Keratinocyte (primary cell): ENCODE measurements around the gene CAPZA1. TPM values are rescaled to one million over a fixed set of nuclear protein-coding genes. Genes with fewer than 3 reads are reported as not detected.

Experiments used
- DNase-seq: peaks from one replicate; pipeline ENCODE4 v3.0.0-alpha.2; 2011; ENCODE audit warnings: low read depth, missing footprints, low spot score
- FAIRE-seq: peaks from 2 replicates; lab custom pipeline; 2011; peaks lifted over from hg19 to GRCh38; lab: Jason Lieb, UNC
- H2AFZ ChIP-seq: 2 replicates; pipeline ENCODE4 v1.6.0; 2012; ENCODE audit warnings: low read length, control low read depth, inconsistent platforms; ENCODE audit not compliant: control insufficient read depth
- H3K27ac ChIP-seq: 2 replicates; pipeline ENCODE4 v1.5.1; 2011; ENCODE audit warnings: low read length; ENCODE audit not compliant: control insufficient read depth, insufficient read depth
- H3K27me3 ChIP-seq: 3 replicates; pipeline ENCODE4 v1.6.0; 2011; ENCODE audit warnings: low read length; ENCODE audit not compliant: control insufficient read depth, insufficient read depth; ENCODE audit errors: extremely low read depth
- H3K36me3 ChIP-seq, 2 experiments: 2 replicates in 1 of 2; 3 replicates in 1 of 2; pipeline ENCODE4 v1.5.1; 2011; ENCODE audit warnings: low read length in 2 of 2, mild to moderate bottlenecking in 1 of 2; ENCODE audit not compliant: control insufficient read depth in 2 of 2, insufficient read depth in 2 of 2; ENCODE audit errors: extremely low read depth in 1 of 2
- H3K4me1 ChIP-seq: 3 replicates; pipeline ENCODE4 v1.5.1; 2011; ENCODE audit warnings: low read length; ENCODE audit not compliant: control insufficient read depth, insufficient read depth; ENCODE audit errors: extremely low read depth
- H3K4me2 ChIP-seq: 3 replicates; pipeline ENCODE4 v1.6.0; 2011; ENCODE audit warnings: low read depth, low read length; ENCODE audit not compliant: control insufficient read depth, insufficient read depth; ENCODE audit errors: extremely low read depth
- H3K4me3 ChIP-seq, 3 experiments: fragments of 200-600 bp in 1 of 3; sonication (generic) in 1 of 3; 2 replicates in 2 of 3; 3 replicates in 1 of 3; pipeline ENCODE4 v1.5.1; 2011 to 2016; ENCODE audit warnings: low read length in 3 of 3, mild to moderate bottlenecking in 3 of 3, control low read depth in 2 of 3, inconsistent platforms in 1 of 3, low read depth in 1 of 3, mixed read lengths in 1 of 3, mixed run types in 1 of 3, moderate library complexity in 1 of 3; ENCODE audit not compliant: control insufficient read depth in 2 of 3, insufficient read depth in 2 of 3; ENCODE audit errors: extremely low read depth in 1 of 3
- H3K79me2 ChIP-seq: 2 replicates; pipeline ENCODE4 v1.6.0; 2012; ENCODE audit warnings: low read length; ENCODE audit not compliant: control insufficient read depth, insufficient read depth
- H3K9ac ChIP-seq: 3 replicates; pipeline ENCODE4 v1.6.0; 2011; ENCODE audit warnings: low read length; ENCODE audit not compliant: control insufficient read depth, insufficient read depth; ENCODE audit errors: extremely low read depth
- H3K9me1 ChIP-seq: 3 replicates; pipeline ENCODE4 v1.6.0; 2011; ENCODE audit warnings: low read length; ENCODE audit not compliant: control insufficient read depth, insufficient read depth; ENCODE audit errors: extremely low read depth
- H3K9me3 ChIP-seq: 2 replicates; pipeline ENCODE4 v1.5.1; 2012; ENCODE audit warnings: low read depth, low read length; ENCODE audit not compliant: control insufficient read depth
- H4K20me1 ChIP-seq: 3 replicates; pipeline ENCODE4 v1.6.0; 2011; ENCODE audit warnings: low read length; ENCODE audit not compliant: control insufficient read depth, insufficient read depth; ENCODE audit errors: extremely low read depth
- EZH2 ChIP-seq: IDR thresholded peaks from one replicate; pipeline ENCODE4 v1.6.1; 2012; ENCODE audit warnings: inconsistent platforms, mild to moderate bottlenecking, low read length, moderate library complexity
- dilution Hi-C: fragments of 300-500 bp; cut with MboI; formaldehyde crosslinking; loops from one replicate; pipeline ENCODE4 v1.7.0; 2020; ENCODE audit warnings: low sequenced_read_pairs; ENCODE audit not compliant: extremely low pct_ligation_motif_present
- polyA plus RNA-seq, 5 experiments: library from polyadenylated mRNA; depleted of rRNA in 3 of 5; stranded (reverse) in 3 of 5; stranded (forward) in 1 of 5; unstranded in 1 of 5; fragments of >200 nt; gene quantifications; 1 replicate in 1 of 5; 2 replicates in 3 of 5; 3 replicates in 1 of 5; pipeline versions ENCODE4 v1.2.1 to v1.2.3, GENCODE V29; 2011 to 2012; ENCODE audit warnings: missing spikeins in 2 of 5, low read depth in 1 of 5, low replicate concordance in 1 of 5
- TF ChIP-seq, protein P1 (sequence below), 3 experiments: IDR thresholded peaks in 1 of 3; conservative IDR thresholded peaks in 1 of 3; optimal IDR thresholded peaks in 1 of 3; 2 replicates in 2 of 3; 3 replicates in 1 of 3; pipeline versions ENCODE3 to v1.5.1; 2011; ENCODE audit warnings: low read length in 3 of 3, mild to moderate bottlenecking in 3 of 3, moderate library complexity in 2 of 3, control low read depth in 1 of 3, inconsistent platforms in 1 of 3; ENCODE audit not compliant: insufficient read depth in 2 of 3; ENCODE audit errors: extremely low read depth in 1 of 3

Gene CAPZA1
- polyA plus RNA-seq, 1 donor (not counting 4 experiments of a cell fraction or from before 2014, with no cell fraction given), result 239 TPM

DNA sequence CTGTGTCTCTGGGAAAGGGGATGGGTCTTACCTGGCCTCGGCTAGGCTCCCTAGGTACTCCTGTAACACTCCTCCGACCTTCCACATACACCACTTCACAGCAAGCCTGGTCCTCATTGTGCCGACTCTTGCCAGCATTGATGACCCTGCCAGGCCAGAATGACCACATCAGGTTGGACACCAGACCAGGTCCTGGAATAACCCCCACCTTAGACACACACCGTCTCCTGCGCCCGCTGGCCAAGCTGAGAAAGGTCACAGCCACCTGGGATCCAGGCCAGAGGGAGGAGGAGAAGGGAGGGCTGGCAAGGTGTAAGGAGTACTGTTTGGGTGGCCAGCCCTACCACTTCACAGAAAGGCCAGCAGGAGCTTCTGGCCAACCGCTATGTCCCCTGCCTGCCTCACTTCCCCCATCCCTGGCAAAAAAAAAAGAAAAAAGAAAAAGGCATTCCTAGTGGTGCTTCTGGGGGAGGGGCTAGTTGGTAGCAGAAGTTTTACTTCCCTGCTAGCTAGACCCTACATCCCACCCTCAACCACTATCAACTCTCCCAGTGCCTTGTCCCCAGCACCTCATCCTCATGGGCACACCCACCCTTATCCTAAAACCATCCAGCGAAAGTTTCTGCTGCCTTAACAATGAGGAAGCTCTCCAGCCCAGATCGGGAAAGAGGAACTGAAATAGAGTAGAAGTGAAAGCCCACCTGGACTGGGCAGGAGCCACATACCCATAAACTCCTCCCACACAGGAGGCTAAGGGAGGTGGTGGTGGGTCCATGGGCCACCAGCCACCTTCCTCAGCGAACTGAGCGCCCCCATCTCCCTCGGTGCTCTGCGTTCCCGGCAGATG, 94.1 kb downstream of the CAPZA1 start:
- peak overlapping the region; percentile 69 to 89 (median 73) for H3K4me3 ChIP-seq
- H2AFZ ChIP-seq, result peak overlapping the region; percentile 80
- H3K4me2 ChIP-seq, result peak overlapping the region; percentile 92
- H3K27me3 ChIP-seq, result no peaks in the 10 kb centered on the region
- TF ChIP-seq, protein P1, sequence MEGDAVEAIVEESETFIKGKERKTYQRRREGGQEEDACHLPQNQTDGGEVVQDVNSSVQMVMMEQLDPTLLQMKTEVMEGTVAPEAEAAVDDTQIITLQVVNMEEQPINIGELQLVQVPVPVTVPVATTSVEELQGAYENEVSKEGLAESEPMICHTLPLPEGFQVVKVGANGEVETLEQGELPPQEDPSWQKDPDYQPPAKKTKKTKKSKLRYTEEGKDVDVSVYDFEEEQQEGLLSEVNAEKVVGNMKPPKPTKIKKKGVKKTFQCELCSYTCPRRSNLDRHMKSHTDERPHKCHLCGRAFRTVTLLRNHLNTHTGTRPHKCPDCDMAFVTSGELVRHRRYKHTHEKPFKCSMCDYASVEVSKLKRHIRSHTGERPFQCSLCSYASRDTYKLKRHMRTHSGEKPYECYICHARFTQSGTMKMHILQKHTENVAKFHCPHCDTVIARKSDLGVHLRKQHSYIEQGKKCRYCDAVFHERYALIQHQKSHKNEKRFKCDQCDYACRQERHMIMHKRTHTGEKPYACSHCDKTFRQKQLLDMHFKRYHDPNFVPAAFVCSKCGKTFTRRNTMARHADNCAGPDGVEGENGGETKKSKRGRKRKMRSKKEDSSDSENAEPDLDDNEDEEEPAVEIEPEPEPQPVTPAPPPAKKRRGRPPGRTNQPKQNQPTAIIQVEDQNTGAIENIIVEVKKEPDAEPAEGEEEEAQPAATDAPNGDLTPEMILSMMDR (optimal IDR thresholded peaks at IDR 0.05 in 1 of 3, IDR thresholded peaks at IDR 0.05 in 1 of 3, conservative IDR thresholded peaks at IDR 0.05 in 1 of 3; ENCODE audit: extremely low read depth in 1 of 3, insufficient read depth in 2 of 3, low read length in 3 of 3), result no peak
- no peak for TF ChIP-seq EZH2
- H3K36me3 ChIP-seq, result peaks cover 10 to 12% of the 10 kb centered on the region in 2 experiments
- DNase-seq, result no peak
- no peak for FAIRE-seq
- dilution Hi-C loops, result no loop called here
- peak overlapping the region; percentile 72 for H3K9ac ChIP-seq
- H3K4me1 ChIP-seq, result peaks cover 6% of the 10 kb centered on the region
- no peaks in the 10 kb centered on the region for H4K20me1 ChIP-seq
- H3K79me2 ChIP-seq, result no peaks in the 10 kb centered on the region
- H3K9me1 ChIP-seq, result no peaks in the 10 kb centered on the region
- H3K9me3 ChIP-seq, result no peaks in the 10 kb centered on the region
- H3K27ac ChIP-seq, result no peak overlapping the region

DNA sequence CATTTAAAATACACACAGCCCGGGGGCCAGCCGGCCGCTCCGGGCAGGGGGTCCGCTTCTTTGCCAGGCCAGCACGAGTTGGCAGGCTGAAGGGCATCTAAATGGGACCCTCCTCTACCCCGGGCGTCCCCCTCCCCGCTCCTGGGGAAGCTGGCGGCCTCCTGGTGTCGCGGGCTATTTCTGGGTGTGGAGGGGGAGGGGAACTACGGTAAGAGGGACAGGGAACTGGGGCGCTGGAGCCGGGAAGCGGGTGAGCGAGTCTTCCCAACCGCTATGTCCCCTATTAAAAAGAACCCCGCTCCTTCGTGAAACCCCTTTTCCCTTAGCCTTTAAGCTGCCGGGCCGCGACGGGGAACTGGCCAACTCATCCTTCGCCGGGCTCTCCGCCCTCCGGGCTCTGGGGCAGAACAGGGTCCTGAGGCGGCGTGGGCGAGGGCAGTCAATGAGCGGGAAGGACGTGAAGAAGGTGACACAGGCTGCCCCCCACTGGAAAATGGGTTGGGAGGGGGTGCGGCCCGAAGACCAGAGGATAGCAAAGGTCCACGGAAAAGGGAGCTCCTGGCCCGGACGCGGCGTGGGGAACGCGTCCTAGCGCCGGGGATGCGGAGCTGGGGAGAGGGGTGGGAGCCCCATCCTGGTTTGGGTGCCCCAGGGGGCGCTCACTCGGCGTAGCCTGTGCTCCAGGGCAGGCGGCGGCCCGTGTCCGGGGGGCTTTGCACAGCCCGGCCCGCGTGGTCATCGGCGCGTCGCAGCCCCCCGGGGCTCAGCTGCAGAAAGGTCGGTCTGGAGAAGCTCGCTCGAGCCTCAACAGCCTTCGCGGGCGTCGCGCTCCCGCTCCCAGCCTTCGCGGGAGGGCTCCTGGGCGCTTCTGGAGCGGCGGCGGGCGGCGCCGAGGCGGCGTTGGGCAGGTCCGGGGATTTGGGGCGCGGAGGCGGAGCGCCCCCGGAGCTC, 95.0 kb downstream of the CAPZA1 start:
- H2AFZ ChIP-seq, result peak overlapping the region; percentile 80

More for the DNA sequence above, 95.0 kb downstream of the CAPZA1 start:
- no peaks in the 10 kb centered on the region for H3K79me2 ChIP-seq
- H3K4me2 ChIP-seq, result peak overlapping the region; percentile 92
- no peaks in the 10 kb centered on the region for H3K27me3 ChIP-seq
- H3K9me1 ChIP-seq, result no peaks in the 10 kb centered on the region
- H3K4me3 ChIP-seq, result peak overlapping the region; percentile 69 to 89 (median 73)
- no peak overlapping the region for H3K27ac ChIP-seq
- DNase-seq (no peak), FAIRE-seq (no peak)
- H3K36me3 ChIP-seq, result peaks cover 10 to 12% of the 10 kb centered on the region in 2 experiments
- H3K4me1 ChIP-seq, result peaks cover 8% of the 10 kb centered on the region
- dilution Hi-C loops, result loop anchor here (5.0 kb wide), 1 partner anchor 68 kb away; no protein-coding TSS in a partner anchor
- H4K20me1 ChIP-seq, result no peaks in the 10 kb centered on the region
- TF ChIP-seq, protein P1 (optimal IDR thresholded peaks at IDR 0.05 in 1 of 3, IDR thresholded peaks at IDR 0.05 in 1 of 3, conservative IDR thresholded peaks at IDR 0.05 in 1 of 3; ENCODE audit: extremely low read depth in 1 of 3, insufficient read depth in 2 of 3, low read length in 3 of 3), result peak in 1 of 3 experiments; percentile 9
- TF ChIP-seq EZH2, result no peak
- H3K9ac ChIP-seq, result peak overlapping the region; percentile 72
- H3K9me3 ChIP-seq, result no peaks in the 10 kb centered on the region
